GM21825 (cell line): ENCODE measurements around the gene LENG8.
"Not testable (repeated sequence)": the region's sequence is repeated elsewhere in the genome, so short reads cannot be mapped to it uniquely, and the experiment has no call there.

Experiments
- ATAC-seq: cut with Tn5 transposase; IDR thresholded peaks from one replicate; pipeline ENCODE4 v1.9.1; 2021; ENCODE audit warnings: mild to moderate bottlenecking, moderate library complexity; ENCODE audit not compliant: unreplicated experiment

The LENG8 gene

GRCh38 chr19:54478677-54479266 is 29.8 kb downstream of the LENG8 start:
- ATAC-seq = no peak

DNA sequence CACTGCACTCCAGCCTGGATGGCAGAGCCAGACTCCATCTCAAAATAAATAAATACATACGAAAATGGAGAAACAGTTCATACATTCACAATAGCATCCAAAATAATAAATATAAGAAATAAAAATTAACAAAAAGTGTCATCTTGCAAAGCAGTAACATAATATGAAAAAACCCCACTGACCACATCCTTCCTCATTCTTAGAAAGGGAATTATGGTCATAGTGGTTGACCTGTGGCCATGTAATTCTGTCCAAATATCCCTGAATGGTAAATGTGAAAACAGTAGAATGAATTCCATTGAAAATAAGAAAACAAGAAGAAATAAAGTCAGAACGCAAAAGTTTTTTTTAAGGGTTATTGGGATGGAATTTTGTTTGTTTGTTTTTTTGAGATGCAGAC is 31.1 kb downstream of the LENG8 start:
- ATAC-seq = no peak

GRCh38 chr19:54481326-54481930 is 32.4 kb downstream of the LENG8 start:
- no peak for ATAC-seq

DNA sequence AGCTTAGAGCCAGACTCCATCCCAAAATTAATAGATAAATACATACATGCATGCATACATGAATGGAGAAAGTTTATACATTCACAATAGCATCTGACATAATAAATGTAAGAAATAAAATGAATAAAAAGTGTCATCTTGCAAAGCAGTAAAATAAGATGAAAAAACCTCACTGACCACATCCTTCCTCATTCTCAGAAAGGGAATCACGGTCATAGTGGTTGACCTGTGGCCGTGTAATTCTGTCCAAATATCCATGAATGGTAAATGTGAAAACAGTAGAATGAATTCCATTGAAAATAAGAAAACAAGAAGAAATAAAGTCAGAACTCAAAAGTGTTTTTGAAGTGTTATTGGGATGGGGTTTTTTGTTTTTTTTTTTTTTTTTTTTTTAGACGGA is 33.9 kb downstream of the LENG8 start:
- ATAC-seq = no peak

DNA sequence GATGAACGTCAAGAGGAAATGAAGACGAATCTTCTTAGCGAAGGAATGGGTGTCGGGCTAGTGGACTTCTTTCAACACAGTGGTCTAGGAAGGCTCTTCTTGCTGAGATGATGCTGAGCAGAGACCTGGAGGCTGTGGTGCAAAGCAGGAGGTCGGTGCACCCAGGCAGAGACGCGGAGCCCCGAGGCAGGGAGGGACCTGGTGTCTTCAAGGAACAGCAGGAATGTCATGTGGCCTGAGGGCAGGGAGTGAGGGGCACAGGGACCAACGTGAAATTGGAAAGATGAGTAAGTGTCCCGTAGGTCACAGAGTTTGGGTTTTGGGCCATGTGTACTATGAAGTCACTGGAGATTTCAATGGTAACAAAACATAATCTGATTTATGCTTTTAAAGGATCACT is 35.5 kb downstream of the LENG8 start:
- no peak for ATAC-seq

GRCh38 chr19:54485851-54486250 is 36.9 kb downstream of the LENG8 start:
- no peak for ATAC-seq

GRCh38 chr19:54489341-54489740 is 40.3 kb downstream of the LENG8 start:
- ATAC-seq = no peak

GRCh38 chr19:54489766-54490165 is 40.8 kb downstream of the LENG8 start:
- ATAC-seq = no peak

- ATAC-seq = no peak
Observed at GRCh38 chr19:54492568-54492967, 43.6 kb downstream of the LENG8 start.

- not testable (repeated sequence) for ATAC-seq
Observed at GRCh38 chr19:54493056-54493455, 44.1 kb downstream of the LENG8 start.

- no peak for ATAC-seq
Observed at GRCh38 chr19:54493967-54494585, 45.1 kb downstream of the LENG8 start.

GRCh38 chr19:54495284-54495683 is 46.3 kb downstream of the LENG8 start:
- ATAC-seq = not testable (repeated sequence)

GRCh38 chr19:54497747-54498450 is 48.9 kb downstream of the LENG8 start:
- ATAC-seq = not testable (repeated sequence)

DNA sequence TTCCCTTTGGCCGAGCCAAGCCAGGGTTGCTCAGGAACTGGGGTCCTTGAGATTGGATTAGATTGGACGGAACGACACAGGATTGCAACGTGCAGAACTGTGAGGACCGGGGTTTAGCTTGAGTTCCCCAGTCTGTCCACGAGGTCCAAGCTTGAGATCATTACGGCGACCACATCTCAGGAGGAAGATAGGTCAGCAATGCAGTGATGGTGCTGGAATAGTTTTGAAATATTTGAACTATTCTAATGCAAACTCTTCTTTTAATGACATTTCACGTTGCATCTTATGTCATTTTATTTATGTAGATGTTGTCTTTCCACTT is 49.4 kb downstream of the LENG8 start:
- ATAC-seq = not testable (repeated sequence)

GRCh38 chr19:54502518-54503048 is 53.6 kb downstream of the LENG8 start, which contains the start of gene LAIR2:
Gene LAIR2, plus strand, starts transcription at chr19:54502831. Its CDS starts 88 bp downstream, at chr19:54502919.
- no peak for ATAC-seq

DNA sequence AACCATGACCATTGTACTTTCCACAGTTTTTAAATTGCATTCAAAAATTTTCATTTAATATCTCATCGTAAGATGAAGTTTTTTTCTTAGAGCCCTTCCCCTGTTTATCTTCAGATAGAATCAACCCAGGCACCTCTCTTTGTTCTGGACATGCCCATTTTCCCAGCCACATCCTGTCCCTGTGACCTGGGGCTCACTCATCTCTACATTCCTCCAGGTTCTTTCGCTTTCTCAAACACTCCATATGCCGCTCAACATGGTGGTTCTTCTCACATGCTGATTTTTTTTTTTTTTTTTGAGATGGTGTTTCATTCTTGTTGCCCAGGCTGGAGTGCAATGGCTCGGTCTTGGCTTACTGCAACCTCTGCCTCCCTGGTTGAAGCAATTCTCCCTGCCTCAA is 56.5 kb downstream of the LENG8 start:
- ATAC-seq = not testable (repeated sequence)

DNA sequence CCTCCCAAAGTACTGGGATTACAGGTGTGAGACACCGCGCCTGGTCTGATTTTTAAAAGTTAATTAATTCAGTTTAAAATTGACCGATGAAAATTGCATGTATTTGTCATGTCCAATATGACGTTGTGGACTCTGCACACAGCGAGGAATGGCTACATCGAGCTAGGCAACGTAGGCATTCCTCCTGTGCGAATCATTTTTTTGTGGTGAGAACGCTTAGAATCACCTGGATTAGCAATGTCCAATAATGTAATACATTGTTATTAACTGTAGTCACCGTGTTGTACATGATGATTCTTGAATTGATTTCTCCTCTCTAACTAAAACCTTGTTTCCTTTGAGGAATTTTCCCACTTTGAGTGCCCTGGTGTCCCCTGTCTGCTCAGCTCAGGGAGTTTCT is 57.1 kb downstream of the LENG8 start:
- ATAC-seq = no peak

DNA sequence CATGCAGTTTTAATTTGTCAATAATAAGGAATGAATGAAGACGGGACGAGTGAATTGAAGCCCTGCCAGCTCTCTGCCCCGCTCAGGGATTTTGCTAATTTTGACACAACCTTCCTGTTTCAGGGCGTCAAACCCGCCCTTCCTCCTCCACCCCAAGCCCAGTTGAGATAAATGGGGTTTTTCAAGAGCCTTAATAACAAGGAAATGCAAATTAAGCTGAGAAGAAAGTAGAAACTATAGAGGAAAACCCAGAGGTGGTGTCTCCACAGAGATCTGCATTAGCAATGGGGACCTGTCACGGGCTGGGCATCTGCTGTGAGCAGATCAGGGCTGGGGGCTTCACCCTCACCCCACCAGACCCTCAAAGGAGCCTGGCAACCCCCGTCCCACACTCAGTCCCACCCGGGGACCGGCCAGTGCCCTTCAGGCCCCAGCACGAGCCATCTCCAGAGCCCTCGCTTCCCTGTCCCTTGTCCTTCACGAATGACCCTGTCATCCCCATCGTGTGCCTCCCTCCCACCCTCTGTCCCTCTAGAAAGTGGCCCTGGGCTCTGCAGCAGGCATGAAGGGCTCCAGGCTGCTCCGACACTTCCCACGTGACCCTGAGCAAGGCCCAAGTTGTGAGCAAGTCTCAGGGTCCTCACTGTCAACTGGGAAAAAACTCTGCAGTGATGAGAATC is 58.2 kb downstream of the LENG8 start:
- ATAC-seq = not testable (repeated sequence)

DNA sequence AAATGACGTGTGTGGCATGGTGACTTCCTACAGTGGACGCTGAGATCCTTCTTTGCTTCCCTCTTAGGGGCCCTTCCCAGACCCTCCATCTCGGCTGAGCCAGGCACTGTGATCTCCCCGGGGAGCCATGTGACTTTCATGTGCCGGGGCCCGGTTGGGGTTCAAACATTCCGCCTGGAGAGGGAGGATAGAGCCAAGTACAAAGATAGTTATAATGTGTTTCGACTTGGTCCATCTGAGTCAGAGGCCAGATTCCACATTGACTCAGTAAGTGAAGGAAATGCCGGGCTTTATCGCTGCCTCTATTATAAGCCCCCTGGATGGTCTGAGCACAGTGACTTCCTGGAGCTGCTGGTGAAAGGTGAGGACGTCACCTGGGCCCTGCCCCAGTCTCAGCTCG is 58.8 kb downstream of the LENG8 start:
- no peak for ATAC-seq

GRCh38 chr19:54508487-54508886 is 59.5 kb downstream of the LENG8 start:
- ATAC-seq = not testable (repeated sequence)
